Left renal cortex interstitium (tissue), 4 donors: ENCODE data around the gene SEC61B. TPM values are rescaled to one million over a fixed set of nuclear protein-coding genes. Genes with fewer than 3 reads are reported as not detected.
"Not testable (repeated sequence)": the region's sequence is repeated elsewhere in the genome, so short reads cannot be mapped to it uniquely, and the experiment has no call there.

ENCODE experiments used
- DNase-seq, 4 donors: peaks; one replicate each; pipeline ENCODE4 v3.0.0-alpha.2; 2013; ENCODE audit warnings: low read depth in 4 of 4, low spot score in 2 of 4, missing footprints in 1 of 4
- polyA plus RNA-seq, 4 donors: library from polyadenylated mRNA; unstranded; fragments of 120-200 nt; gene quantifications; one replicate each; pipeline ENCODE4 v1.2.1, GENCODE V29; 2013; ENCODE audit not compliant: insufficient read length in 4 of 4

Gene SEC61B
- polyA plus RNA-seq, 4 donors = 136 to 194 (median 154) TPM

GRCh38 chr9:99235926-99236634, 14.0 kb downstream of the SEC61B start:
- no peak for DNase-seq

DNA sequence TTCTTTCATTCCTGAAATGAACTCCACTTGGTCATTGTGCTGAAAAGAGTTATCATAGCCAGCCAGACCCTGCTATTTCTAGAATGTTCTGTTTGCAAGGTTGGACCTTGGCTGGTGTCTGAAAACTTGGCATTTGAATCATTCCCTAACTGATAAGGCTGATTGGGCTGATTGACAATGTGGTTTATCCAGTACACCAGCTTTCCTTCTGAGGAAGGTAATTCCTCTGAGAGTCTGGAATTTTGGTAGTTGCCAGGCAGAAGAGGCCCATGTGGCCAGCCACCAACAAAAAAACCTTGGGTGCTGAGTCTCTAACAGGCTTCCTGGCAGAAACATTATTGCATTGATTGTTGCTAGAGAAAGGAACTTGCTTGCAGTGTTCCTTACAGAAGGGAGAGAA, 15.3 kb downstream of the SEC61B start:
- DNase-seq = no peak

- DNase-seq = not testable (repeated sequence)
Measured at GRCh38 chr9:99237849-99238248, 15.8 kb downstream of the SEC61B start.

- no peak for DNase-seq
Measured at GRCh38 chr9:99238331-99238730, 16.2 kb downstream of the SEC61B start.

DNA sequence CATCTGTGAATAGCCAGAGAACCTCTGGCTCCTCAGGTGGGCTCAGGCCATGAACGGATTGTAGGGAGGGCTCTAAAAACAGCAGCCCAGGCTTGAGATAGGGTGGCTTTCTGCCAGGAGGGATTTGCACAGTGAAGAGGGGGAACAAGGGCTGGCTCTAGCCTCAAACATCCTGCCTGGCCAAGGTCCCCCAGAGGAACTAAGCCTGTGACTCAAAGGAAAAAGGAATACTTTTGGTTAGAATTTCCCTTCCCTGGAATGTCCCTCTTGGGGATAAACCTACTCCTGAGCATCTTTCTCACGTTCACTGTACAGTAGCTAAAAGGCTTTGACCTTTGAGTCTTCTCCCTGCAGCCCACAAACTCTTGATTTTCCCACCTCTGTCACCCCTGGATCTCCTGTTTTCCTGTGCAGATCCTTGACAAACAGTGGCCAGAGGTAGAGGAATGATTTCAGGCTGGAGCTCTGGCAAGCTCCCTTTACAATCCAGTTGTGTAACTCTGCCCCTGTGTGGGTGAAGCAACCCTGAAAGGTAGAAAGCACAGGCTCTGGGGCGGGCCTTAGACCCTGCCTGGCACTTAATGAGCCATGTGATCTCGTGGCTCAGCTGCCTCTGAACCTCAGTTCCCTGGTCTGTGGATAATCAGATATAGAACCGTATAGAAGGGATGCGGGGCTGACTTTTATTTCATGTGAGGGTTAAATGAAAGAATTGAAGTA, 17.4 kb downstream of the SEC61B start:
- no peak for DNase-seq

GRCh38 chr9:99241106-99241505, 19.0 kb downstream of the SEC61B start:
- no peak for DNase-seq

GRCh38 chr9:99244344-99245260, 22.5 kb downstream of the SEC61B start:
- DNase-seq = no peak

- DNase-seq = no peak
Measured at GRCh38 chr9:99249619-99250018, 27.5 kb downstream of the SEC61B start.

DNA sequence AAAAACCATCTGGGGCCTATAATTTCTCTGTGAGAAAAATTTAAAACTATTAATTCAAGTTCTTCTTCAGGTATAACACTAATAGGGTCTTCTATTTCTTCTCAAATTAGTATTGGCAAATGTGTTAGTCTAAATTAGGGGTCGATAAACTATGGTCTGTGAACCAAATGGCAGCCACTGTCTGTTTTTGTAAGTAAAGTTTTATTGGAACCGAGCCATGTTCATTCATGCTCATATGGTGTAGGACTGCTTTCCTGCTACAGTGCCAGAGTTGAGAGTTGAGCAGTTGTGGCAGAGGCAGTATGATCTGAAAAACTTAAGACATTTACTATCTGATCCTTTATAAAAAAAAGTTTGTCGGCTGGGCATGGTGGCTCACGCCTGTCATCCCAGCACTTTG, 29.1 kb downstream of the SEC61B start:
- no peak for DNase-seq

DNA sequence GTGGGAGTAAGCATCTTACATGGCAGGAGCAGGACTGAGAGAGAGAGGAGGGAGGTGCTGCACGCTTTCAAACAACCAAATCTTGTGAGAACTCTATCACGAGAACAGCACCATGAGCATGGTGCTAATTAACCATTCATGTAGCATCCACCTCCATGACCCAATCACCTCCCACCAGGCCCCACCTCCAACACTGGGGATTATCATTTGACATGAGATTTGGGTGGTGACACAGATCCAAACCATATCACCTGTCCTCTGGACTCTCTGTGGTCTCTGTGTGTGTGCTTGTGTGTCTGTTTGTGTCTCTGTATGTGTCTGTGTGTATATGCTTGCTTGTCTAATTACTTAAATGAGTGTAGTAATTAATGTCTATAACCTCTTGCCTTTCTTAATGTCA, 31.1 kb downstream of the SEC61B start:
- DNase-seq = no peak

DNA sequence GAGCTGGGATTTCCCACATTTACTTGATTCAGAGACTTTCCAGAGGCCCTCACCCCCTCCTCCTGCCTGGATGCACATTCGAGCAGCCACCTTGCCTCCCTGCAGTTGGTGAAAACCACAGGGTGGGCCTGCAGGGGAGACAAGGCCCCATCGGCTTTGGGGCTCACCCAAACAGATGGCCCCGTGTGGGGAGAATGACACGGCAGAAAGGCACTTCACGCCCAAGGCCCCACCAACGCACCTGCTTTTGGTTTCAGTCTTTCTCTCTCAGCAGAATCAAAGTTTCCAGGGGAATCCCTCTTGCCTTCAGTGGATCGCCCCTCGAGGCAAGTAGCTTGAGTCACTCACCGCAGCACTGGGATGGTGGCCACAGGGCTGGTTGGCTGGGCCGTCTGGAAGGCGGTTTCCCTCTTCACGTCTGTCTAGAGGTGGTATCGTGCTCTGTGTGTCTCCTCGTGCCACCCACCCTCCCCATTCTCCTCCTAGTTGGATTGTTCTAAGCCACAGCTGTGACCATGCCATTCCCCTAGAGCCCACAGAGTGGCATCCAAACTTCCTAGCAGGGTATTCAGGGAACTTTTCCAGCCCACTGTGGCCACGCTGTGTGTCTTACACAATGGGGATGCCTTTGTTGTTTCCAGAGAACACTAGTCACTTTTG, 31.8 kb downstream of the SEC61B start:
- no peak for DNase-seq

- no peak for DNase-seq
Measured at GRCh38 chr9:99255651-99256050, 33.6 kb downstream of the SEC61B start.

- DNase-seq = no peak
Measured at GRCh38 chr9:99257723-99258389, 35.8 kb downstream of the SEC61B start.

DNA sequence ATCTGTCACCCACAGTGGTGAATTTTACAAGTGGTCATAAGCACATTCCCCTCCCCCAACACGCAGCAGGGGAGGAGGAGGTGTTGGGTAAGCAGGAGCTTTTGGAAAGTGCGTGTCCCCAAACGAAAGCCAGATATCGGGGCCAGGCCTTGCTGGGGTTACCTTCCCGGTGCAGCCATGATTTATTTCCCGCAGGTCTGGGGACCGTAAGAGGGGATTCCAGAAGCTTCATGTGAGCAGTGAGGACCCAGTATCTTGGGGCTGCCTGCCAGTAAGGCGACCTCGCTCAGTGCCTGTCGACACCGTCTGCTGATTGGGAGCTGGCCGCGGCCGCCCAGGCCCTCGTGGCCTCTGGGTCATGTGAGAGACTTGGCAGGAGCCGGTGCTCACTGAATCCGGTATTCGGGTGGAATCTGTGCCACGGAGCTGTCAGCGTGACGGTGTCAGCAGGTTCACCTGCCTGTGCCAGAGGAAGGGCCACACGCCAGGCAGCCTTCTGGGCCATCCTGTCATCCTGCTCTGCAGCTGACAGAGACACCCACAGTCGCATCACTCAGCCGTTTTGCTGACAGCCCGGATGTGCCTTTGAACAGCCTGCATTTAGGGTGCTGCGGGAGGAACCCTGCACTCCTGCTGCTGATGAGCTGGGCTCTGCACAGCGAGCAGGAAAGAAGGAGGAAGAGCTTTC, 37.3 kb downstream of the SEC61B start:
- DNase-seq = no peak

DNA sequence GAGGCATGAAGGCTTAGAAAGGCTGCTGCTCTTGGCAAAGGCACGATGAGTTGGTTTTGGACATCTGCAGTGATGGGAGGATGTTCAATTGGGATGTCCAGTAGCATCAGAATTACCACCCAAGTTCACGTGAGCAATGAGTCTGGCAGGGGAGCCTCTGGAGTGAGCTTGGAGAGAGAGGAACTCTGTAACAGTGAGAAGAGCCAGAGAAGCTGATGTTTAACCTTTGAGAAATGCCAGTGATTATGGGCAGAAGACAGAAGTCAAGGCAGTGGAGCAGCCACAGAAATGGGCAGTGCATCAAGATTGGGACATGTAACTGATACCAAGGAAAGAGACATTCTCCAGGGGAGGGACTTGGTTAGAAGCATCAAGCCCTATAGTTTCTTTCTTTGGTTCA, 39.8 kb downstream of the SEC61B start:
- DNase-seq = no peak

- DNase-seq = no peak
Measured at GRCh38 chr9:99262949-99263418, 40.9 kb downstream of the SEC61B start.

DNA sequence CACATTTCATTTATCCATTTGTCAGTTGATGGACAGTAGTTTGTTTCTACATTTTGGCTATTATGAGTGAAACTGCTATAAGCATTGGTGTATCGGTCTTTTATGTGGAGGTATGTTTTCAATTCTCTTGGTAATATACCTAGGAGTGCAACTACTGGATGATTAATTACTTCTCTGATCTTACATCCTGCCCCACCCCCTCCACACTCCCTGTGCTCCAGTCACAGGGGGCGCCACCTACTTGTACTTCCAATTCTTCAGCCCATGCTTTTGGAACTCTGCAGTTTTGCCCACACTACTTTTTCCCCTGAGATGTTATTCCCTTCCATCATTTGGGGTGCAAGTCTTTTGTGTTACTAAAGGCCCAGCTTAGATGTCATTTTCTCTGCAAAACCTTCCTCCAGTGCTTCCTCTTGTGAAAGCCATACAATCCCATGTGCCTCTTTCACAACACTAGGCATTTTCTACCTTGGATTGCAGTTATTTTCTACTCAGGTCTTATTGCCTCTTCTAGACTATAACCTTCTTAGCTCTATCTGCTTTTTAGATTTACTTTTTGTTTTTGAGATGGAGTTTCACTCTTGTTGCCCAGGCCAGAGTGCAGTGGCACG, 42.1 kb downstream of the SEC61B start:
- DNase-seq = no peak

GRCh38 chr9:99265691-99266090, 43.6 kb downstream of the SEC61B start:
- DNase-seq = no peak
